Karpas-422 (cell line): ENCODE measurements around the gene TMEM229B. TPM values are rescaled to one million over a fixed set of nuclear protein-coding genes. Genes with fewer than 3 reads are reported as not detected.

ENCODE experiments used
- DNase-seq: peaks from one replicate; pipeline ENCODE4 v3.0.0-alpha.2; 2015
- H2AFZ ChIP-seq: fragments of 200-600 bp; sonication (generic); 2 replicates; pipeline ENCODE4 v1.6.1; 2014; ENCODE audit warnings: antibody characterized with exemption, low read length, mixed read lengths
- H3K27ac ChIP-seq: fragments of 200-600 bp; sonication (generic); 2 replicates; pipeline ENCODE4 v1.5.1; 2014; ENCODE audit warnings: mild to moderate bottlenecking, low read length, moderate library complexity
- H3K27me3 ChIP-seq: fragments of 200-600 bp; sonication (generic); 2 replicates; pipeline ENCODE4 v1.6.1; 2014; ENCODE audit warnings: low read length, mixed read lengths
- H3K36me3 ChIP-seq: fragments of 200-600 bp; sonication (generic); 2 replicates; pipeline ENCODE4 v1.6.1; 2014; ENCODE audit warnings: low read length, mixed read lengths; ENCODE audit not compliant: insufficient read depth
- H3K4me1 ChIP-seq: fragments of 200-600 bp; sonication (generic); 2 replicates; pipeline ENCODE4 v1.6.1; 2014; ENCODE audit warnings: mild to moderate bottlenecking, low read length, mixed read lengths
- H3K4me2 ChIP-seq: fragments of 200-600 bp; sonication (generic); 2 replicates; pipeline ENCODE4 v1.6.1; 2014; ENCODE audit warnings: low read length, low read depth, mild to moderate bottlenecking; ENCODE audit not compliant: poor library complexity, severe bottlenecking
- H3K4me3 ChIP-seq: fragments of 200-600 bp; sonication (generic); 2 replicates; pipeline ENCODE4 v1.5.1; 2014; ENCODE audit warnings: mild to moderate bottlenecking, antibody characterized with exemption, low read length, mixed read lengths
- H3K79me2 ChIP-seq: fragments of 200-600 bp; sonication (generic); 2 replicates; pipeline ENCODE4 v1.6.1; 2014; ENCODE audit warnings: mild to moderate bottlenecking, low read length, mixed read lengths
- H3K9ac ChIP-seq: fragments of 200-600 bp; sonication (generic); 2 replicates; pipeline ENCODE4 v1.6.0; 2014; ENCODE audit warnings: low read length
- H3K9me2 ChIP-seq: fragments of 200-600 bp; sonication (generic), shearing (Covaris generic); replicated peaks from 2 replicates; pipeline ENCODE4 v1.6.0; 2014; ENCODE audit warnings: mild to moderate bottlenecking, low read length, moderate library complexity; ENCODE audit not compliant: insufficient read depth
- H3K9me3 ChIP-seq: fragments of 300-700, 200-600 bp; sonication (generic); 2 replicates; pipeline ENCODE4 v1.6.1; 2014; ENCODE audit warnings: low read length, mixed read lengths
- H4K20me1 ChIP-seq: fragments of 200-600 bp; sonication (generic); 2 replicates; pipeline ENCODE4 v1.6.1; 2014; ENCODE audit warnings: mild to moderate bottlenecking, antibody characterized with exemption, low read length, low read depth; ENCODE audit not compliant: insufficient read depth
- total RNA-seq: library from RNA; depleted of rRNA; stranded (reverse); fragments of >200 nt; shearing (Covaris generic); gene quantifications from 2 replicates; pipeline ENCODE4 v1.2.3, GENCODE V29; 2014; ENCODE audit warnings: low replicate concordance

Gene TMEM229B
- total RNA-seq, 1 experiment from 2014 or later, result 60.2 TPM

GRCh38 chr14:67500981-67501380 is 12.5 kb upstream of the TMEM229B start:
- Histone ChIP-seq H4K20me1 (no peaks in the 10 kb centered on the region), H3K9ac (no peak overlapping the region), H3K27ac (no peak overlapping the region), H3K4me3 (no peak overlapping the region), H3K79me2 (no peaks in the 10 kb centered on the region; the same call in 1 of the 2 replicates), H3K4me1 (no peaks in the 10 kb centered on the region), H2AFZ (no peak overlapping the region), H3K36me3 (peaks cover 2% of the 10 kb centered on the region; the same call in 1 of the 2 replicates), H3K4me2 (no peak overlapping the region), H3K9me3 (no peaks in the 10 kb centered on the region), H3K9me2 (no peaks in the 10 kb centered on the region), H3K27me3 (no peaks in the 10 kb centered on the region)
- no peak for DNase-seq

GRCh38 chr14:67497716-67498115 is 9.2 kb upstream of the TMEM229B start:
- H3K27ac ChIP-seq, result no peak overlapping the region
- peaks cover 6% of the 10 kb centered on the region for H3K4me1 ChIP-seq
- no peaks in the 10 kb centered on the region for H3K27me3 ChIP-seq
- DNase-seq, result no peak
- no peak overlapping the region for H3K4me3 ChIP-seq
- peaks cover 2% of the 10 kb centered on the region; the same call in 1 of the 2 replicates for H3K79me2 ChIP-seq
- no peak overlapping the region for H3K4me2 ChIP-seq
- H2AFZ ChIP-seq, result no peak overlapping the region
- H4K20me1 ChIP-seq, result no peaks in the 10 kb centered on the region
- H3K9me3 ChIP-seq, result peaks cover 14% of the 10 kb centered on the region; the same call in 1 of the 2 replicates
- no peaks in the 10 kb centered on the region for H3K9me2 ChIP-seq
- no peaks in the 10 kb centered on the region; the same call in 1 of the 2 replicates for H3K36me3 ChIP-seq
- no peak overlapping the region for H3K9ac ChIP-seq

GRCh38 chr14:67497216-67497615 is 8.7 kb upstream of the TMEM229B start:
- Histone ChIP-seq H3K27ac (no peak overlapping the region), H3K27me3 (no peaks in the 10 kb centered on the region), H3K79me2 (peaks cover 6% of the 10 kb centered on the region; the same call in 1 of the 2 replicates), H2AFZ (no peak overlapping the region), H3K9ac (no peak overlapping the region), H3K9me3 (peaks cover 14% of the 10 kb centered on the region; the same call in 1 of the 2 replicates), H3K4me1 (peaks cover 11% of the 10 kb centered on the region), H3K4me2 (no peak overlapping the region), H4K20me1 (no peaks in the 10 kb centered on the region), H3K36me3 (no peaks in the 10 kb centered on the region; the same call in 1 of the 2 replicates), H3K4me3 (no peak overlapping the region), H3K9me2 (no peaks in the 10 kb centered on the region)
- no peak for DNase-seq

- H3K4me2 ChIP-seq, result no peak overlapping the region
- DNase-seq, result no peak
- H3K4me3 ChIP-seq, result no peak overlapping the region
- peaks cover 14% of the 10 kb centered on the region; the same call in 1 of the 2 replicates for H3K9me3 ChIP-seq
- H4K20me1 ChIP-seq, result no peaks in the 10 kb centered on the region
- H3K79me2 ChIP-seq, result peaks cover 16% of the 10 kb centered on the region; the same call in 1 of the 2 replicates
- H3K4me1 ChIP-seq, result peaks cover 25% of the 10 kb centered on the region
- no peak overlapping the region for H2AFZ ChIP-seq
- no peaks in the 10 kb centered on the region; the same call in 1 of the 2 replicates for H3K36me3 ChIP-seq
- H3K9me2 ChIP-seq, result no peaks in the 10 kb centered on the region
- no peak overlapping the region for H3K27ac ChIP-seq
- H3K9ac ChIP-seq, result no peak overlapping the region
- H3K27me3 ChIP-seq, result no peaks in the 10 kb centered on the region
These were observed 7.3 kb upstream of the TMEM229B start for GRCh38 chr14:67495827-67496226.

GRCh38 chr14:67493092-67493717 is 4.7 kb upstream of the TMEM229B start:
- Histone ChIP-seq H3K79me2 (peaks cover 19% of the 10 kb centered on the region; the same call in 1 of the 2 replicates), H3K36me3 (no peaks in the 10 kb centered on the region; the same call in 1 of the 2 replicates), H3K4me3 (no peak overlapping the region), H2AFZ (no peak overlapping the region), H3K9me2 (no peaks in the 10 kb centered on the region), H3K27me3 (no peaks in the 10 kb centered on the region), H3K27ac (peak overlapping the region; percentile 95), H3K9me3 (peaks cover 14% of the 10 kb centered on the region; the same call in 1 of the 2 replicates), H4K20me1 (no peaks in the 10 kb centered on the region), H3K4me1 (peaks cover 52% of the 10 kb centered on the region), H3K4me2 (peak overlapping the region; percentile 27), H3K9ac (peak overlapping the region; percentile 32)
- peak; percentile 83 for DNase-seq

- peak overlapping the region; percentile 95 for H3K27ac ChIP-seq
- H2AFZ ChIP-seq, result no peak overlapping the region
These were observed 4.0 kb upstream of the TMEM229B start for GRCh38 chr14:67492538-67492937.

GRCh38 chr14:67491741-67492507 is 3.4 kb upstream of the TMEM229B start:
- no peak overlapping the region; the same call in 1 of the 2 replicates for H2AFZ ChIP-seq
- no peak overlapping the region for H3K4me3 ChIP-seq
- peak overlapping the region; percentile 32 for H3K9ac ChIP-seq
- H3K9me3 ChIP-seq, result peaks cover 14% of the 10 kb centered on the region; the same call in 1 of the 2 replicates
- H3K27me3 ChIP-seq, result no peaks in the 10 kb centered on the region
- H3K4me1 ChIP-seq, result peaks cover 64% of the 10 kb centered on the region
- peaks cover under 1% of the 10 kb centered on the region; the same call in 1 of the 2 replicates for H3K36me3 ChIP-seq
- no peak for DNase-seq
- H3K79me2 ChIP-seq, result peaks cover 19% of the 10 kb centered on the region; the same call in 1 of the 2 replicates
- H3K9me2 ChIP-seq, result no peaks in the 10 kb centered on the region
- peak overlapping the region; percentile 27 for H3K4me2 ChIP-seq
- H3K27ac ChIP-seq, result peak overlapping the region; percentile 95
- no peaks in the 10 kb centered on the region for H4K20me1 ChIP-seq

More at GRCh38 chr14:67492538-67492937, 4.0 kb upstream of the TMEM229B start:
- H3K79me2 ChIP-seq, result peaks cover 19% of the 10 kb centered on the region; the same call in 1 of the 2 replicates
- H3K9me2 ChIP-seq, result no peaks in the 10 kb centered on the region
- no peak for DNase-seq
- H3K4me2 ChIP-seq, result peak overlapping the region; percentile 27
- H3K27me3 ChIP-seq, result no peaks in the 10 kb centered on the region
- peak overlapping the region; percentile 32 for H3K9ac ChIP-seq
- peaks cover 58% of the 10 kb centered on the region for H3K4me1 ChIP-seq
- peaks cover 14% of the 10 kb centered on the region; the same call in 1 of the 2 replicates for H3K9me3 ChIP-seq
- H3K4me3 ChIP-seq, result no peak overlapping the region
- H3K36me3 ChIP-seq, result no peaks in the 10 kb centered on the region; the same call in 1 of the 2 replicates
- H4K20me1 ChIP-seq, result no peaks in the 10 kb centered on the region

- Histone ChIP-seq H3K79me2 (peaks cover 19% of the 10 kb centered on the region; the same call in 1 of the 2 replicates), H3K36me3 (peaks cover 6% of the 10 kb centered on the region), H2AFZ (no peak overlapping the region; the same call in 1 of the 2 replicates), H3K9ac (peak overlapping the region; percentile 32), H3K4me2 (peak overlapping the region; percentile 27), H3K9me3 (peaks cover 14% of the 10 kb centered on the region; the same call in 1 of the 2 replicates), H3K4me3 (no peak overlapping the region), H3K27me3 (no peaks in the 10 kb centered on the region), H3K27ac (peak overlapping the region; percentile 95), H3K9me2 (no peaks in the 10 kb centered on the region), H4K20me1 (no peaks in the 10 kb centered on the region), H3K4me1 (peaks cover 69% of the 10 kb centered on the region)
- DNase-seq, result no peak
These were observed 2.8 kb upstream of the TMEM229B start for GRCh38 chr14:67491285-67491684.
